LNCaP clone FGC (cell line): ENCODE data around the gene CALML3.

Experiments used
- DNase-seq: peaks from one replicate; pipeline ENCODE4 v3.0.0-alpha.2; 2011; ENCODE audit warnings: low read depth
- H3K4me3 ChIP-seq: 2 replicates; pipeline ENCODE4 v1.5.1; 2011; ENCODE audit warnings: mild to moderate bottlenecking, low read depth, low read length, control low read depth
- TF ChIP-seq, protein P1 (sequence below): IDR thresholded peaks from 2 replicates; pipeline ENCODE4 v1.5.1; 2012; ENCODE audit warnings: mild to moderate bottlenecking; ENCODE audit not compliant: control insufficient read depth, insufficient read depth; ENCODE audit errors: extremely low read depth

The CALML3 gene

GRCh38 chr10:5519054-5519453, 5.7 kb upstream of the CALML3 start:
- TF ChIP-seq, protein P1, sequence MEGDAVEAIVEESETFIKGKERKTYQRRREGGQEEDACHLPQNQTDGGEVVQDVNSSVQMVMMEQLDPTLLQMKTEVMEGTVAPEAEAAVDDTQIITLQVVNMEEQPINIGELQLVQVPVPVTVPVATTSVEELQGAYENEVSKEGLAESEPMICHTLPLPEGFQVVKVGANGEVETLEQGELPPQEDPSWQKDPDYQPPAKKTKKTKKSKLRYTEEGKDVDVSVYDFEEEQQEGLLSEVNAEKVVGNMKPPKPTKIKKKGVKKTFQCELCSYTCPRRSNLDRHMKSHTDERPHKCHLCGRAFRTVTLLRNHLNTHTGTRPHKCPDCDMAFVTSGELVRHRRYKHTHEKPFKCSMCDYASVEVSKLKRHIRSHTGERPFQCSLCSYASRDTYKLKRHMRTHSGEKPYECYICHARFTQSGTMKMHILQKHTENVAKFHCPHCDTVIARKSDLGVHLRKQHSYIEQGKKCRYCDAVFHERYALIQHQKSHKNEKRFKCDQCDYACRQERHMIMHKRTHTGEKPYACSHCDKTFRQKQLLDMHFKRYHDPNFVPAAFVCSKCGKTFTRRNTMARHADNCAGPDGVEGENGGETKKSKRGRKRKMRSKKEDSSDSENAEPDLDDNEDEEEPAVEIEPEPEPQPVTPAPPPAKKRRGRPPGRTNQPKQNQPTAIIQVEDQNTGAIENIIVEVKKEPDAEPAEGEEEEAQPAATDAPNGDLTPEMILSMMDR: no peak
- H3K4me3 ChIP-seq: no peak overlapping the region
- DNase-seq: no peak

DNA sequence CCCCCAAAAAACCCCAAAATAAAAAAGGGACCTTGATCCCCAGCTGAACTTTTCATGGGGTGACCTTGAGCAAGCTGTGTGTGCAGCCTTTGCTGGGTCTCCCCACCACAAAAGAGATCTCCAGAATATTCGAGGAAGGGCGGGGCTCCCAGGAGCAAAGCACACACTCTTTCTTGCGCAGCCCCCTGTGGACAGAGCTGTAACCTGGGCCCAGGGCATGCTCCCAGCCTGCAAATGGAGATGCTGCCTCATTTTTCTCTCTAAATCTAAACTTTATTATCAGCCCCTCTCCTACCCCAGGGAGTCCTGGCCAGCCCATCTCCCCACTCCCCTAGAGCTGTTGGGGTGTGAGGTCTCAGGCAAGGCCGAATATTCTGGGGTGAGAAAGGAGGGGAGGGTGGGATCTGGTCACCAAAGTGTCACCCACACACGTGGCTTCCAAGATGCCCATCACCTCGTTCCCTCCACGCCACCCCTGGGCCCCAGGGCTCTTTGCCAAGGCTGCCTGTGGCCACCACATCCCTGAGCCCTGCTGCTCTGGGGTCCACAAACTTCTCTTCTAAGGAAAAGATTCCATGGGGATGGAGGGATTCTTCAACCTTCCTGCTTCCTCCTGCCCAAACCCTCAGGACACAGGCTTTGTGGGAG, 1.7 kb upstream of the CALML3 start:
- no peak overlapping the region for H3K4me3 ChIP-seq
- TF ChIP-seq, protein P1: no peak
- no peak for DNase-seq

- H3K4me3 ChIP-seq: no peak overlapping the region
- no peak for DNase-seq
- TF ChIP-seq, protein P1: no peak
Measured at GRCh38 chr10:5523796-5524574, 776 bp upstream of the CALML3 start.

- TF ChIP-seq, protein P1: no peak
- DNase-seq: no peak
- no peak overlapping the region for H3K4me3 ChIP-seq
Measured at GRCh38 chr10:5525561-5526341, 990 bp downstream of the CALML3 start.

GRCh38 chr10:5526691-5527331, 2.0 kb downstream of the CALML3 start:
- TF ChIP-seq, protein P1: no peak

GRCh38 chr10:5527332-5528200, 2.8 kb downstream of the CALML3 start:
- no peak overlapping the region for H3K4me3 ChIP-seq
- TF ChIP-seq, protein P1: no peak
- DNase-seq: no peak

More at GRCh38 chr10:5526691-5527331, 2.0 kb downstream of the CALML3 start:
- H3K4me3 ChIP-seq: no peak overlapping the region
- DNase-seq: no peak
